ENCODE data around the gene RASA3.

RASA3 gene

DNA sequence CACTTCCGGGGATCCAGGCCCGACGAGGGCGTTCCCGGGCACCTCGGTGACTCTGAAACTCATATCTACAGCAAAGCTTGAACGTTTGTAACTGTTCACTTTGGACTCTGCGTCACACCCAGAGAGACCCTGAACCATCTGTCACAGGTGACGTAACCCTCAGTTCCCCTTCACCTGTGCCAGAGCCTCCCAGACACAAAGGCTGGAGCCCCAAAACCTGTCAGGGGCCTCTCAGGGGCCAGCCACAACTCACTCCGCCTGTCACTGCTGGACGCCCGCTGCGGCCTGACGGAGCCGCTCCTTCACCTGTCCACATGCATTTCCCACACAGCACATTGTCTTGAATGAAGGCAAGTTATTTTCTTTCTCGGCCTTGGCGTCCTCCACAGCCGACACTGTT lies 8.0 kb downstream of the RASA3 start:
- Histone ChIP-seq H3K27me3 (ENCODE audit: insufficient read depth, low read length, poor library complexity, severe bottlenecking) (no peaks in the 10 kb centered on the region), H3K4me2 (ENCODE audit: low read depth, low read length, poor library complexity, severe bottlenecking) (peak overlapping the region; percentile 35), H3K9ac (ENCODE audit: low read depth, low read length, poor library complexity, severe bottlenecking) (no peak overlapping the region), H3K9me2 (replicated peaks; ENCODE audit: low read depth, low read length) (no peaks in the 10 kb centered on the region), H3K9me3 (ENCODE audit: insufficient read depth, low read depth, low read length) (no peaks in the 10 kb centered on the region), H3K79me2 (ENCODE audit: insufficient read depth, low read length) (peaks cover 88% of the 10 kb centered on the region), H4K20me1 (ENCODE audit: insufficient read depth, low read length, poor library complexity, severe bottlenecking) (peaks cover 21% of the 10 kb centered on the region), H3F3A (ENCODE audit: low read depth) (peaks cover 4% of the 10 kb centered on the region; the same call in 1 of the 2 replicates), H3K36me3 (ENCODE audit: insufficient read depth, low read length) (no peaks in the 10 kb centered on the region), H2AFZ (ENCODE audit: low read length) (no peak overlapping the region), H3K4me1 (ENCODE audit: insufficient read depth, low read length, poor library complexity, severe bottlenecking) (peaks cover 68% of the 10 kb centered on the region), H3K4me3 (ENCODE audit: low read length, poor library complexity, severe bottlenecking) (no peak overlapping the region)
- TF ChIP-seq EZH2phosphoT487 (IDR thresholded peaks at IDR 0.05; ENCODE audit: borderline replicate concordance), result no peak
- TF ChIP-seq, protein P1, sequence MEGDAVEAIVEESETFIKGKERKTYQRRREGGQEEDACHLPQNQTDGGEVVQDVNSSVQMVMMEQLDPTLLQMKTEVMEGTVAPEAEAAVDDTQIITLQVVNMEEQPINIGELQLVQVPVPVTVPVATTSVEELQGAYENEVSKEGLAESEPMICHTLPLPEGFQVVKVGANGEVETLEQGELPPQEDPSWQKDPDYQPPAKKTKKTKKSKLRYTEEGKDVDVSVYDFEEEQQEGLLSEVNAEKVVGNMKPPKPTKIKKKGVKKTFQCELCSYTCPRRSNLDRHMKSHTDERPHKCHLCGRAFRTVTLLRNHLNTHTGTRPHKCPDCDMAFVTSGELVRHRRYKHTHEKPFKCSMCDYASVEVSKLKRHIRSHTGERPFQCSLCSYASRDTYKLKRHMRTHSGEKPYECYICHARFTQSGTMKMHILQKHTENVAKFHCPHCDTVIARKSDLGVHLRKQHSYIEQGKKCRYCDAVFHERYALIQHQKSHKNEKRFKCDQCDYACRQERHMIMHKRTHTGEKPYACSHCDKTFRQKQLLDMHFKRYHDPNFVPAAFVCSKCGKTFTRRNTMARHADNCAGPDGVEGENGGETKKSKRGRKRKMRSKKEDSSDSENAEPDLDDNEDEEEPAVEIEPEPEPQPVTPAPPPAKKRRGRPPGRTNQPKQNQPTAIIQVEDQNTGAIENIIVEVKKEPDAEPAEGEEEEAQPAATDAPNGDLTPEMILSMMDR (conservative IDR thresholded peaks at IDR 0.05; ENCODE audit: low read length), result no peak

DNA sequence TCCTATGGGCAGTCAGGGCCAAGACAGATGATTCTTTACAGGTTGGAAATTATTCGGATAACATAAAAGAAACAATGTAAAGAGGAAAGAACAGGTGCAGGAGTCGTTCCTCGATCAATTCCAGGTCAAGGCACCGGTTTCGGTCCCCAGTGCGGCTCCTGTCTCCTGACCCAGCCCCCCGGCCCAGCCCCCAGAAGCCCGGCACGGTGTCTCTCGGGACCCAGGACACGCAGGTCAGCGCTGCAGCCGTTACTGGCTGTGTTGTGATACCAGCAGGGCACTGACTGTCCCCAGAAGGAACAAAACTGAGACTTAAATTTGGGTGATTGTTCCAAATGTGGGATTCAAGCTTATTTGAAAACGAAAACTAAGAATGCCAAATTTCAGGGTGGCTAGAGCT lies 8.5 kb downstream of the RASA3 start:
- no peak overlapping the region for H3K9ac ChIP-seq (ENCODE audit: low read depth, low read length, poor library complexity, severe bottlenecking)
- H3K27me3 ChIP-seq (ENCODE audit: insufficient read depth, low read length, poor library complexity, severe bottlenecking), result no peaks in the 10 kb centered on the region
- no peak overlapping the region for H2AFZ ChIP-seq (ENCODE audit: low read length)

DNA sequence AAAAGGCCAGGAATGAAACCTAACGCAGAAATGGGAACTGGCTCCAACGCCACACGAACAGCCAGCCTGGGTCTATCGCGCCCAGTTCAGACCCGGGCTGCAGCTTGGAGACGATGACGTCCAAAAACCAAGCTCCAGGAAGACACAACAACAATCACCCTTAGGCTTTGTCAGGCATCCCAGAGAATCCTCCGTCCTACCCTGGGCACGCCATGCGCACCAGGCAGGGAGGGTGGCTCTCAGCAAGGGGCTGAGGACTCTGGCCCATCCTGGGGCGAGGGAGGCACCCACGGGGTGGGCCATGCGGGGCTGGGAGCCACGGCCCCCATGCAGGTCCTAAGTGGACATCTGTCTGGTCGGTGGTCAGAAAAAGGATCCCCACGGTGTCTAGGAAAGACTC lies 9.0 kb downstream of the RASA3 start:
- no peaks in the 10 kb centered on the region for H3K27me3 ChIP-seq (ENCODE audit: insufficient read depth, low read length, poor library complexity, severe bottlenecking)
- no peaks in the 10 kb centered on the region for H3K9me2 ChIP-seq (replicated peaks; ENCODE audit: low read depth, low read length)
- peaks cover 87% of the 10 kb centered on the region for H3K79me2 ChIP-seq (ENCODE audit: insufficient read depth, low read length)
- H3K9ac ChIP-seq (ENCODE audit: low read depth, low read length, poor library complexity, severe bottlenecking), result no peak overlapping the region
- H3F3A ChIP-seq (ENCODE audit: low read depth), result peaks cover 4% of the 10 kb centered on the region; the same call in 1 of the 2 replicates
- peaks cover 21% of the 10 kb centered on the region for H4K20me1 ChIP-seq (ENCODE audit: insufficient read depth, low read length, poor library complexity, severe bottlenecking)
- H2AFZ ChIP-seq (ENCODE audit: low read length), result no peak overlapping the region
- no peak overlapping the region for H3K4me3 ChIP-seq (ENCODE audit: low read length, poor library complexity, severe bottlenecking)
- no peaks in the 10 kb centered on the region for H3K9me3 ChIP-seq (ENCODE audit: insufficient read depth, low read depth, low read length)
- peak overlapping the region; percentile 3 for H3K4me2 ChIP-seq (ENCODE audit: low read depth, low read length, poor library complexity, severe bottlenecking)
- no peak for TF ChIP-seq EZH2phosphoT487 (IDR thresholded peaks at IDR 0.05; ENCODE audit: borderline replicate concordance)
- TF ChIP-seq, protein P1 (conservative IDR thresholded peaks at IDR 0.05; ENCODE audit: low read length), result no peak
- H3K36me3 ChIP-seq (ENCODE audit: insufficient read depth, low read length), result no peaks in the 10 kb centered on the region
- peaks cover 64% of the 10 kb centered on the region for H3K4me1 ChIP-seq (ENCODE audit: insufficient read depth, low read length, poor library complexity, severe bottlenecking)

More for the DNA sequence above, 8.5 kb downstream of the RASA3 start:
- Histone ChIP-seq H3K9me3 (ENCODE audit: insufficient read depth, low read depth, low read length) (no peaks in the 10 kb centered on the region), H3K4me2 (ENCODE audit: low read depth, low read length, poor library complexity, severe bottlenecking) (peak overlapping the region; percentile 3), H3F3A (ENCODE audit: low read depth) (no peaks in the 10 kb centered on the region; the same call in 1 of the 2 replicates), H3K9me2 (replicated peaks; ENCODE audit: low read depth, low read length) (no peaks in the 10 kb centered on the region), H3K79me2 (ENCODE audit: insufficient read depth, low read length) (peaks cover 87% of the 10 kb centered on the region), H3K4me3 (ENCODE audit: low read length, poor library complexity, severe bottlenecking) (no peak overlapping the region), H3K4me1 (ENCODE audit: insufficient read depth, low read length, poor library complexity, severe bottlenecking) (peaks cover 68% of the 10 kb centered on the region), H4K20me1 (ENCODE audit: insufficient read depth, low read length, poor library complexity, severe bottlenecking) (peaks cover 24% of the 10 kb centered on the region), H3K36me3 (ENCODE audit: insufficient read depth, low read length) (no peaks in the 10 kb centered on the region)
- TF ChIP-seq EZH2phosphoT487 (IDR thresholded peaks at IDR 0.05; ENCODE audit: borderline replicate concordance), result no peak
- TF ChIP-seq, protein P1 (conservative IDR thresholded peaks at IDR 0.05; ENCODE audit: low read length), result no peak
